Activated CD4-positive, alpha-beta T cell treated with anti-CD3 and anti-CD28 coated beads, Interleukin-2, amount 10 ng/mL, durations not matched to agents 7 days and 5 days (primary cell): ENCODE data around the gene ATRAID. TPM values are rescaled to one million over a fixed set of nuclear protein-coding genes. Genes with fewer than 3 reads are reported as not detected.

ENCODE experiments used
- CTCF ChIA-PET: fragments of 350-600 bp; sonication (Branson Sonifier 250); formaldehyde crosslinking; loops from one replicate; lab custom pipeline; 2021; ENCODE audit warnings: antibody characterized with exemption; lab: Charles Lee
- POLR2A ChIA-PET: fragments of 350-600 bp; sonication (Branson Sonifier 250); formaldehyde crosslinking; loops from one replicate; lab custom pipeline; 2021; ENCODE audit warnings: antibody characterized with exemption; lab: Charles Lee
- DNase-seq: peaks from one replicate; pipeline ENCODE4 v3.0.0-alpha.2; 2020
- H3K27ac Mint-ChIP-seq: one replicate; pipeline ENCODE4 v1.8.0; 2021; ENCODE audit warnings: mild to moderate bottlenecking, moderate library complexity, mixed read lengths
- H3K27me3 Mint-ChIP-seq: one replicate; pipeline ENCODE4 v1.8.0; 2021; ENCODE audit warnings: mixed read lengths
- H3K36me3 Mint-ChIP-seq: one replicate; pipeline ENCODE4 v1.8.0; 2021; ENCODE audit warnings: low read depth, mixed read lengths
- H3K4me1 Mint-ChIP-seq: one replicate; pipeline ENCODE4 v1.8.0; 2021; ENCODE audit warnings: mixed read lengths
- H3K4me3 Mint-ChIP-seq: one replicate; pipeline ENCODE4 v1.8.0; 2021; ENCODE audit warnings: mild to moderate bottlenecking, moderate library complexity, mixed read lengths
- H3K9me3 Mint-ChIP-seq: one replicate; pipeline ENCODE4 v1.8.0; 2021; ENCODE audit warnings: mixed read lengths
- total RNA-seq, 2 experiments: library from RNA; stranded (reverse); gene quantifications; one replicate each; pipeline ENCODE4 v1.2.3, GENCODE V29; 2021

The ATRAID gene
- total RNA-seq, 2 experiments from 2014 or later: 72.5 to 81.8 TPM

DNA sequence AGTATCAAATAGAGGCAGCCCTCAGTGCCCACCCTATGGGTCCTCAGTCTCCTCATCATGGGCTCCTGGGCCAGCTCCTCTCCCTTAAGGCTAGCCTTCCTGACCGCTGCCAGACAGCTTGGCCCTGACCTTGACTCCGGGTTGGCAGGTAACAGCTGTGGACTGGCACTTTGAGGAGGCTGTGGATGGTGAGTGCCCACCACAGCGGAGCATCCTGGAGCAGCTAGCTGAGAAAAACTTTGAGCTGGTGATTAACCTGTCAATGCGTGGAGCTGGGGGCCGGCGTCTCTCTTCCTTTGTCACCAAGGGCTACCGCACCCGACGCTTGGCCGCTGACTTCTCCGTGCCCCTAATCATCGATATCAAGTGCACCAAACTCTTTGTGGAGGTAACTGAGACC, 24.3 kb downstream of the ATRAID start:
- ChIA-PET CTCF (interaction anchor here (0.6 to 2.1 kb wide), 3 partner anchors 10 to 89 kb away, joined by 3 to 8 read pairs (median 4); no protein-coding TSS in a partner anchor), POLR2A (no interaction called here)
- no peak for DNase-seq
- peaks cover 60% of the 10 kb centered on the region for H3K36me3 Mint-ChIP-seq
- no peak overlapping the region for H3K4me3 Mint-ChIP-seq
- no peaks in the 10 kb centered on the region for H3K4me1 Mint-ChIP-seq
- H3K9me3 Mint-ChIP-seq: no peaks in the 10 kb centered on the region
- H3K27me3 Mint-ChIP-seq: no peaks in the 10 kb centered on the region
- H3K27ac Mint-ChIP-seq: no peak overlapping the region

DNA sequence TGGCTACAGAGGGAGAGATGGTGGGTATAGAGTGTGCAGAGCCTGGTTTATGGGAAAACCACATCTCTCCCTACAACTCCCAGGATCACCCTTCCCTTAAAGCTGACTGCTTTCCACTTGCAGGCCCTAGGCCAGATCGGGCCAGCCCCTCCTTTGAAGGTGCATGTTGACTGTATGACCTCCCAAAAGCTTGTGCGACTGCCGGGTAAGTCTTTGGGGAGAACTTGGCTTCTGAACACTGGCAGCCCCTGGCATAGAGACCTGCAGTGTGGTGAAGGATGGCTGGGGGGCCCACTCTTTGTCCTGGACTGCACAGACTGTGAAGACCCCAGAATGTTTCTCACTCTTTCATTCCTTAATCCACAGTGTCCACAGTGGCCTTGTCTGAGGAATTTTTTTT, 24.8 kb downstream of the ATRAID start:
- CTCF ChIA-PET: interaction anchor here (2.1 kb wide), 1 partner anchor 43 kb away, joined by 8 read pairs; no protein-coding TSS in a partner anchor

DNA sequence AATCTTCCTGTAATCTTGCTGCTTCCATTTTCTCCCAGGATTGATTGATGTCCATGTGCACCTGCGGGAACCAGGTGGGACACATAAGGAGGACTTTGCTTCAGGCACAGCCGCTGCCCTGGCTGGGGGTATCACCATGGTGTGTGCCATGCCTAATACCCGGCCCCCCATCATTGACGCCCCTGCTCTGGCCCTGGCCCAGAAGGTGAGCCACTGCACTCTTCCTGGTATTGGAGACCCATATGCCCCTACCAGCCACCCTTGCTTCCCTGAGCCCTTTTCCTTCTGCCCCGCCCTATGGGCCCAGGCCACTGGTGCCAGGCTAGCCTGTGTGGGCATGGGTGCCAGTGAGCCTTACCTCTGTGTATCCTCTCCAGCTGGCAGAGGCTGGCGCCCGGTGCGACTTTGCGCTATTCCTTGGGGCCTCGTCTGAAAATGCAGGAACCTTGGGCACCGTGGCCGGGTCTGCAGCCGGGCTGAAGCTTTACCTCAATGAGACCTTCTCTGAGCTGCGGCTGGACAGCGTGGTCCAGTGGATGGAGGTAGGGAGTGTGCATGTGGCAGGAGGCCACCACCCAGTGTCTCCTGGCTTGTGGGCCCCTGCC, 25.6 kb downstream of the ATRAID start:
- peaks cover 9% of the 10 kb centered on the region for H3K4me1 Mint-ChIP-seq
- ChIA-PET POLR2A (no interaction called here), CTCF (no interaction called here)
- no peak for DNase-seq
- H3K27ac Mint-ChIP-seq: no peak overlapping the region
- H3K4me3 Mint-ChIP-seq: no peak overlapping the region
- no peaks in the 10 kb centered on the region for H3K9me3 Mint-ChIP-seq
- peaks cover 58% of the 10 kb centered on the region for H3K36me3 Mint-ChIP-seq
- H3K27me3 Mint-ChIP-seq: no peaks in the 10 kb centered on the region

More for the DNA sequence above, 24.8 kb downstream of the ATRAID start:
- H3K4me3 Mint-ChIP-seq: no peak overlapping the region
- DNase-seq: no peak
- H3K4me1 Mint-ChIP-seq: peaks cover 1% of the 10 kb centered on the region
- no peak overlapping the region for H3K27ac Mint-ChIP-seq
- H3K36me3 Mint-ChIP-seq: peaks cover 55% of the 10 kb centered on the region
- POLR2A ChIA-PET: no interaction called here
- H3K9me3 Mint-ChIP-seq: no peaks in the 10 kb centered on the region
- no peaks in the 10 kb centered on the region for H3K27me3 Mint-ChIP-seq

DNA sequence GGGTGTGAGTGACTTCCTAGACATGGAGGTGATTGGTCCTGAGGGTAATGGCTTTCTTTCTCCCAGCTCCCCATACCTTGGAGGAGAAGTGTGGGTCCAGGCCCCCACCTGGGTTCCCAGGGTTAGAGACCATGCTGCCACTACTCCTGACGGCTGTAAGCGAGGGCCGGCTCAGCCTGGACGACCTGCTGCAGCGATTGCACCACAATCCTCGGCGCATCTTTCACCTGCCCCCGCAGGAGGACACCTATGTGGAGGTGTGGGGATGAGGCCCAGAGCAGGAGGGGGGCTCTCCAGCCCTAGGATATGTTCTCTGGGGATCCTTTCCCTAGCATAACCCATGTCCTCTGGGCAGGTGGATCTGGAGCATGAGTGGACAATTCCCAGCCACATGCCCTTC, 27.1 kb downstream of the ATRAID start:
- Mint-ChIP-seq H3K27ac (no peak overlapping the region), H3K4me3 (no peak overlapping the region), H3K4me1 (peaks cover 12% of the 10 kb centered on the region), H3K9me3 (no peaks in the 10 kb centered on the region), H3K27me3 (no peaks in the 10 kb centered on the region), H3K36me3 (peaks cover 56% of the 10 kb centered on the region)
- ChIA-PET POLR2A (no interaction called here), CTCF (no interaction called here)
- DNase-seq: no peak

DNA sequence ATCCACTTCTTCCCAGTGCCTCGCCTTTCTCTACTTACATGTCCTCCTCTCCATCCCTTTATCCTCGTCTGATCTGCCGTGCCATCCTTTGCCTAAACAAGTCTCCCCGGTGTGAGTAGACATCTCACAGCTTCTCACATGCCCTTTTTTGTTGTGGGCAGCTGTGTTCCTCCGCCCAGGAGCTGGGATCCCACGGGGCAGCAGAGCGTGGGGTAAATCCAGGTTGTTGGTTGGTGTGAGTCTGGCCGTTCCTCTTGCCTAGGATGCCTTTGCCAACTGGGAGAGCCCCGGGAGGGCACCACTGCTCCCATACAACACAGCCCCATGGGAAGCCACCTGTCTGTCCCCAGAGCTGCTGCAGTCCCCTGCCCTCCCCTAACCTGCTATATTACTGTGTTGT, 28.6 kb downstream of the ATRAID start:
- Mint-ChIP-seq H3K27me3 (no peaks in the 10 kb centered on the region), H3K9me3 (no peaks in the 10 kb centered on the region), H3K4me3 (no peak overlapping the region), H3K27ac (no peak overlapping the region), H3K36me3 (peaks cover 46% of the 10 kb centered on the region), H3K4me1 (peaks cover 12% of the 10 kb centered on the region)
- no peak for DNase-seq
- ChIA-PET POLR2A (no interaction called here), CTCF (interaction anchor here (0.8 kb wide), 1 partner anchor 173 kb away, joined by 3 read pairs; no protein-coding TSS in a partner anchor)

DNA sequence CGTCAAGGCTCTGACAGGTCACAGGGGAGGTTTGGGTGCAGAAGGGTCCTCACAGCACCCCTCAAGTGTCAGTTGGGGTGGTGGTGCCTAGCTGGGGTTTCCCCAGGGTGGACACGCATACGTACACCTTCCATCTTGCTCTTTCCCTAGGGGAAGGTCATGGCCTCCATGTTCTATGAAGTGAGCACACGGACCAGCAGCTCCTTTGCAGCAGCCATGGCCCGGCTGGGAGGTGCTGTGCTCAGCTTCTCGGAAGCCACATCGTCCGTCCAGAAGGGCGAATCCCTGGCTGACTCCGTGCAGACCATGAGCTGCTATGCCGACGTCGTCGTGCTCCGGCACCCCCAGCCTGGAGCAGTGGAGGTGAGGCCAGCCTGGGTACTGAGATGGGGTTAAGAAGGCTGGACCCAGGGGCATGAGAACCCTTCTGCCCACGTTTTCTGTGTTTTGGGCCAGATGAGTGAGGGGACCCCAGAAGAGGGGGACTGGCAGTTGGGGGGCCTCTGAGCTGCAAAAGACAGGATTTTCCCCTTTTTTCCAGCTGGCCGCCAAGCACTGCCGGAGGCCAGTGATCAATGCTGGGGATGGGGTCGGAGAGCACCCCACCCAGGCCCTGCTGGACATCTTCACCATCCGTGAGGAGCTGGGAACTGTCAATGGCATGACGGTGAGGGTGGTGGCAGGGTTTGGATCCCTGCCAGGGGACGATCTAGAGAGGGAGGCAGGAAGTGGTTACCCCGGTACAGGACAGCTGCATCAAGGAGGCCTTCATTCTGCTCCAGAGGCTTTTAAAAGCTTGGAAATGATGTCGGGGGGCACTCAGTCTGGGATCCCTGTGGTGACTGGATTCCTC, 30.1 kb downstream of the ATRAID start:
- ChIA-PET POLR2A (no interaction called here), CTCF (interaction anchor here (0.6 to 1.0 kb wide), 2 partner anchors 38 to 195 kb away, joined by 3 read pairs; no protein-coding TSS in a partner anchor)
- H3K9me3 Mint-ChIP-seq: no peaks in the 10 kb centered on the region
- H3K27me3 Mint-ChIP-seq: no peaks in the 10 kb centered on the region
- H3K4me1 Mint-ChIP-seq: peaks cover 12% of the 10 kb centered on the region
- peak overlapping the region; percentile 41 for H3K27ac Mint-ChIP-seq
- peaks cover 41% of the 10 kb centered on the region for H3K36me3 Mint-ChIP-seq
- H3K4me3 Mint-ChIP-seq: no peak overlapping the region
- DNase-seq: no peak

DNA sequence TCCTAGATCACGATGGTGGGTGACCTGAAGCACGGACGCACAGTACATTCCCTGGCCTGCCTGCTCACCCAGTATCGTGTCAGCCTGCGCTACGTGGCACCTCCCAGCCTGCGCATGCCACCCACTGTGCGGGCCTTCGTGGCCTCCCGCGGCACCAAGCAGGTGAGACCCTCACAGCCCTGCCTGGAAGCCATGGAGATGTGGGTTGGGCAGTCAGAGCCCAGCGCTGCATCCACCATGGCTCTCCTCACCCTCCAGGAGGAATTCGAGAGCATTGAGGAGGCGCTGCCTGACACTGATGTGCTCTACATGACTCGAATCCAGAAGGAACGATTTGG, 30.7 kb downstream of the ATRAID start:
- Mint-ChIP-seq H3K9me3 (no peaks in the 10 kb centered on the region), H3K4me3 (no peak overlapping the region), H3K4me1 (peaks cover 12% of the 10 kb centered on the region), H3K27ac (no peak overlapping the region), H3K27me3 (no peaks in the 10 kb centered on the region), H3K36me3 (peaks cover 36% of the 10 kb centered on the region)
- ChIA-PET CTCF (no interaction called here), POLR2A (no interaction called here)
- DNase-seq: no peak

DNA sequence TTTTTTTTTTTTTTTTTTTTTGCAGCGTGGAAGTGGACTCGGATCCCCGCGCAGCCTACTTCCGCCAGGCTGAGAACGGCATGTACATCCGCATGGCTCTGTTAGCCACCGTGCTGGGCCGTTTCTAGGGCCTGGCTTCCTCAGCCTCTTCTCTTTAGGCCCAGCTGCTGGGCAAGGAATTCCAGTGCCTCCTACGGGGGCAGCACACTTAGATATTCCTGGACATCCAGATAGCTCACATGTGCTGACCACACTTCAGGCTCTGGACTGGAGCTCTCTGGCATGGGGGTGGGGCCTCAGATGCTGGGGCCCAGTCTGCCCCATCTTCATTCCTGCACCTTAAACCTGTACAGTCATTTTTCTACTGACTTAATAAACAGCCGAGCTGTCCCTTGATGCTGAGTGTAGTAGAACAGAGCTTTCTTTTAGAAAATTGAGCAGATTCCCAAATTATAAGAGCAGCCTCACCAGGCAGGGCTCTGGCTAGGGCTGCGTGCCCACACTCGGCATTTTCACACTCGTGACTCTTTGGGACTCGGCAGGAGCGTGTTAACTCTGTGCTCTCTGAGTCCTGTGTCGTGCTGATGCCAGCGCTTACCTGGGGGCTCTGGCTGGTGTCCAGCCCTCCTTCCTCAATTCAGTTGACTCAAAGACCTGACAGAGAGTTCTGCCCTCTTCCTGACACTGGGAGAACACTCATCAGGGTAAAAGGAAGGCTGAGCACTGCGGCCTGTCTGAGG, 31.7 kb downstream of the ATRAID start:
- H3K9me3 Mint-ChIP-seq: no peaks in the 10 kb centered on the region

DNA sequence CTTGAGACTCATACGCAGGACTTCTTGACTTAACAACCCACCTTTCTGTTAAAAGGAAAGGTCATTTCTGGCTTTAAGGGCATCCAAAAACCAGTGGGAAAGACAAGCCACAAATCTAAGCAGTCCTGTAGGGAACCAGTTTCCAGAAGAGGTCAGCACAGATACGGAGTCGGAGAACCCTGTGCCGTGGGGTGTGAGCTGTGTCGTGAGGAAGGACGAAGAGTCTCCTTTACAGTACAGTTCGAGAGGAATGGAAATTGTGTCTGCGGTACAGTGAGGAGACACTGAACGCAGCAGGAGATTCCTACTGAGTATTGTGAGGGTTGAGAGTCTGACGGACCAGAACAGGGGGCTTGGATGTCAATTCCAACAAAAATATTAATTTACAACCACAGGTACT, 33.3 kb downstream of the ATRAID start:
- DNase-seq: no peak
- no peaks in the 10 kb centered on the region for H3K9me3 Mint-ChIP-seq
- H3K4me3 Mint-ChIP-seq: no peak overlapping the region
- CTCF ChIA-PET: no interaction called here
- H3K36me3 Mint-ChIP-seq: peaks cover 23% of the 10 kb centered on the region
- peaks cover 12% of the 10 kb centered on the region for H3K4me1 Mint-ChIP-seq
- POLR2A ChIA-PET: no interaction called here
- H3K27me3 Mint-ChIP-seq: peaks cover 4% of the 10 kb centered on the region
- no peak overlapping the region for H3K27ac Mint-ChIP-seq

More for the DNA sequence above, 31.7 kb downstream of the ATRAID start:
- DNase-seq: no peak
- H3K27ac Mint-ChIP-seq: no peak overlapping the region
- CTCF ChIA-PET: interaction anchor here (0.9 to 1.1 kb wide), 2 partner anchors 9 to 17 kb away, joined by 3 read pairs; no protein-coding TSS in a partner anchor
- peaks cover 31% of the 10 kb centered on the region for H3K36me3 Mint-ChIP-seq
- no peak overlapping the region for H3K4me3 Mint-ChIP-seq
- H3K4me1 Mint-ChIP-seq: peaks cover 12% of the 10 kb centered on the region
- POLR2A ChIA-PET: no interaction called here
- peaks cover 4% of the 10 kb centered on the region for H3K27me3 Mint-ChIP-seq

DNA sequence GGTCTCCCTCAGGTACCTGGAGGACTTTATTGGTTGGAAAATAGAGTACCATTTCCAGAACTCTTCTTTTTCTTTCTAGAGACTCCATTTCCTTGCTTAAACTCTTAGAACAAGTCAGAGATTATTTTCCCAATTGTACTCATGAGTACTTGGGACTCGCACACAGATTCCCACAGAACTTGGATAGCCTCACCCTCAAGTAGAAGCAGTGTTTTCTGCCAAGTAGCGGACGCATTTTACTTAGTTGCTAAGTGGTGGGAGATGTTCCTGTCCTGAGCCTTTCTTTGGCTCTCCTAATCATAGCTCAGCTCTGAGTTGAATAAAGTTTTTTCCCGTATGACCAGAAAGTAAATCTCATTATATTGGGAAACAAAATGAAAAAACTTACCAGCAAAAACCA, 33.8 kb downstream of the ATRAID start:
- Mint-ChIP-seq H3K9me3 (no peaks in the 10 kb centered on the region), H3K36me3 (peaks cover 18% of the 10 kb centered on the region), H3K27me3 (peaks cover 4% of the 10 kb centered on the region), H3K4me3 (no peak overlapping the region), H3K4me1 (peaks cover 12% of the 10 kb centered on the region), H3K27ac (no peak overlapping the region)
- no peak for DNase-seq
- ChIA-PET CTCF (no interaction called here), POLR2A (no interaction called here)

DNA sequence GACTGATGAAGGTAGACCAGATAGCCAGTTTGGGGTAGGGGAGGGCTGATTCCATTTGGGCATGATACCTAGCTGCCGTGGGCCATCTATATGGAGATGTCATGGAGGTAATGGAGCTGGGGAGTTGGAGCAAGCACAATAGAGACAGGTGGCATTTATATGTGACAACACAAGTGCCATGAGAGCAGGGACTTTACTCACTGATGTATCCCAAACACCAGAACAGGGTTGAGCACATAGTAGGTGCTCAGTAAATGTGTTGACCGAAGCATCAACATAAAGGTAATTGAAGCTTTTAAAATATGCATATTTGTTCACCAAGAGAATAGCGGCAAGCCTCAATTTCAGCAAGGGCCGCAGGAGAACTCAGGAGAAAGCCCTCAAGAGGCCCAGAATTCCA, 36.1 kb downstream of the ATRAID start:
- ChIA-PET POLR2A (no interaction called here), CTCF (interaction anchor here (1.8 to 3.9 kb wide), 2 partner anchors 14 to 32 kb away, joined by 9 to 12 read pairs; no protein-coding TSS in a partner anchor)
- H3K27ac Mint-ChIP-seq: no peak overlapping the region
- peaks cover 14% of the 10 kb centered on the region for H3K27me3 Mint-ChIP-seq
- DNase-seq: no peak
- no peaks in the 10 kb centered on the region for H3K9me3 Mint-ChIP-seq
- no peaks in the 10 kb centered on the region for H3K4me1 Mint-ChIP-seq
- no peak overlapping the region for H3K4me3 Mint-ChIP-seq
- H3K36me3 Mint-ChIP-seq: peaks cover 5% of the 10 kb centered on the region

DNA sequence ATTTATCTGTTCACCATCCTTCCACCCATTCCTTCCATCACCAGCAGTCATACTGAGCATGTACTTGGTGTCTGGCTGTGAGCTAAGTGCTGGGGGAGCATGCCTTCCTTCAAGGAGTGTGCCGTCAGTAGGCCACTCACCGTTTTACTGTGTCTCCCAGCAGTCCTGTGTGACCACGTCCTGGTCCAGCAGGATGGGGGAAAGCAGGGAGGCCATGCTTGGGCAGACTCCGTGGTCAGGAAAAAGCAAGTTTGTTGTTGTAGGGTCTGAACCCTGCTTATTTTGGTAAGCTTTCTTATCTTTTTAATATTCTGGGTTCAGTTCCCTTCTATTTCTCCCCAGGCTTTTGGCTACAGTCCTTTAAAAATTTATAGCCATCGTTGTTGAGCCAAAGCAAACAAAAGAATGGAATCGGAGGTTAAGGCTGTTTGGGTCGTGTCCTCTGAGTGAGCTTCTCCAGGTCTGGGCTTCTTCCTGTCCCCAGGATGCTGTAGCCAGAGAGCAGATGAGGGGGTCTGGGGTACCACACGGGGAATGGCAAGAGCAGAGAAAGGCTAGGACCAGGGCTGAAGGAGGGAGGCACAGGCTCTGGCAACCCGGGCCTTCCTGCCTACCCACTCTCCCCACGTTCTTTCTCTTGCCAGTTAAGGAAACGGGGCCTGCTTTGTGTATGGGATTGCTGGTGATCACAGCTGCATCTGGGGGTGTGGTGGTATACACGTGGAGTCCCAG, 37.5 kb downstream of the ATRAID start:
- Mint-ChIP-seq H3K36me3 (no peaks in the 10 kb centered on the region), H3K4me3 (no peak overlapping the region), H3K27me3 (peaks cover 14% of the 10 kb centered on the region), H3K9me3 (no peaks in the 10 kb centered on the region), H3K4me1 (no peaks in the 10 kb centered on the region), H3K27ac (no peak overlapping the region)
- POLR2A ChIA-PET: no interaction called here
- CTCF ChIA-PET: interaction anchor here (0.6 to 3.9 kb wide), 7 partner anchors 15 to 433 kb away, joined by 3 to 12 read pairs (median 4); partner anchors contain the start of gene TRIM54
- no peak for DNase-seq
